GM12875 (cell line): ENCODE measurements around the gene AXIN1.

Experiments
- H3K4me3 ChIP-seq: one replicate; pipeline ENCODE4 v1.5.1; 2011; ENCODE audit warnings: low read depth, low read length, control low read depth
- CTCF ChIP-seq: IDR thresholded peaks from 2 replicates; pipeline ENCODE4 v1.5.1; 2011; ENCODE audit warnings: low read depth, mild to moderate bottlenecking, control low read depth, inconsistent platforms, low read length, moderate library complexity, borderline replicate concordance; ENCODE audit not compliant: insufficient read depth

The AXIN1 gene

GRCh38 chr16:374616-374926, 22.0 kb upstream of the AXIN1 start:
- no peak overlapping the region for H3K4me3 ChIP-seq
- TF ChIP-seq CTCF, result no peak

- H3K4me3 ChIP-seq, result no peak overlapping the region
- TF ChIP-seq CTCF, result no peak
Measured at GRCh38 chr16:373848-374615, 21.5 kb upstream of the AXIN1 start.

- H3K4me3 ChIP-seq, result no peak overlapping the region
- TF ChIP-seq CTCF, result no peak
Measured at GRCh38 chr16:373020-373598, 20.6 kb upstream of the AXIN1 start.

GRCh38 chr16:372302-372983, 19.9 kb upstream of the AXIN1 start:
- no peak for TF ChIP-seq CTCF
- H3K4me3 ChIP-seq, result no peak overlapping the region

- H3K4me3 ChIP-seq, result no peak overlapping the region
- TF ChIP-seq CTCF, result no peak
Measured at GRCh38 chr16:371515-372301, 19.2 kb upstream of the AXIN1 start.

- no peak overlapping the region for H3K4me3 ChIP-seq
- no peak for TF ChIP-seq CTCF
Measured at GRCh38 chr16:370979-371514, 18.5 kb upstream of the AXIN1 start.
